Ovary (tissue), 9 donors: ENCODE results near the gene ITIH2. TPM values are rescaled to one million over a fixed set of nuclear protein-coding genes. Genes with fewer than 3 reads are reported as not detected.
"Not testable (repeated sequence)": the region's sequence is repeated elsewhere in the genome, so short reads cannot be mapped to it uniquely, and the experiment has no call there.

Experiments
- DNase-seq, 5 donors: peaks; one replicate each; pipeline ENCODE4 v3.0.0-alpha.2; 2019 to 2020
- H3K27ac ChIP-seq, 2 donors: fragments of 200-600 bp; one replicate each; pipeline versions ENCODE4 v1.5.1 to v1.8.0; 2019 to 2022
- H3K27me3 ChIP-seq: fragments of 200-600 bp; one replicate; pipeline ENCODE4 v1.8.0; 2022
- H3K36me3 ChIP-seq: fragments of 200-600 bp; sonication (generic); one replicate; pipeline ENCODE4 v1.5.1; 2019
- H3K4me1 ChIP-seq: one replicate; pipeline ENCODE4 v1.8.1; 2013; ENCODE audit warnings: mild to moderate bottlenecking, moderate library complexity; ENCODE audit not compliant: insufficient read depth
- H3K4me3 ChIP-seq: fragments of 200-600 bp; sonication (generic); one replicate; pipeline ENCODE4 v1.5.1; 2017
- H3K9me3 ChIP-seq, 2 donors: fragments of 200-600 bp in 1 of 2; sonication (generic) in 1 of 2; one replicate each; pipeline versions ENCODE4 v1.5.1 to v1.8.1; 2013 to 2019; ENCODE audit warnings: mild to moderate bottlenecking in 1 of 2, moderate library complexity in 1 of 2
- EP300 ChIP-seq: sonication (generic); formaldehyde crosslinking; IDR thresholded peaks from one replicate; pipeline ENCODE4 v1.6.1; 2017; ENCODE audit warnings: antibody characterized with exemption
- POLR2A ChIP-seq: fragments of 450-650 bp; IDR thresholded peaks from one replicate; pipeline ENCODE4 v1.6.1; 2017; ENCODE audit warnings: antibody characterized with exemption, mild to moderate bottlenecking, moderate library complexity
- WGBS, 3 donors: extraction: QIAGEN DNeasy Blood & Tissue Kit in 1 of 3; methylation state at CpG; one replicate each; pipeline versions ENCODE4 v1.1.5 to v1.1.7; 2013 to 2017; 5-methylcytosine and 5-hydroxymethylcytosine counted together
- intact Hi-C, 4 donors: fragments of 100-400 bp; cut with DNase I; formaldehyde crosslinking; loops; one replicate each; pipeline versions ENCODE4 v1.11.0 to v1.15.1; 2022 to 2023
- polyA plus RNA-seq, 2 donors: library from polyadenylated mRNA; stranded (reverse); fragments of 200-250 nt in 1 of 2; fragments of 350-450 nt in 1 of 2; fragmentation: Illumina TruSeq in 1 of 2; extraction: RNeasy Lipid Tissue Mini Kit (QIAGEN cat#74804) in 1 of 2; gene quantifications; one replicate each; pipeline ENCODE4 v1.2.3, GENCODE V29; 2013 to 2014
- total RNA-seq, 7 donors: library from RNA; depleted of rRNA in 2 of 7; stranded (reverse); fragments of >200 nt in 2 of 7; fragmentation: NEBNext Ultra II Directional in 3 of 7; extraction: Animal tissue kit (Norgen Biotek cat#: 25700) in 3 of 7; gene quantifications; one replicate each; pipeline versions ENCODE4 v1.1.0 to v1.2.4, GENCODE V29; 2016 to 2023
- TF ChIP-seq, protein P1 (sequence below), 3 donors: fragments of 450-650 bp in 2 of 3; fragments of 200-600 bp in 1 of 3; IDR thresholded peaks; one replicate each; pipeline versions ENCODE4 v1.5.1 to v1.8.0; 2016 to 2022; ENCODE audit warnings: antibody characterized with exemption in 3 of 3, mild to moderate bottlenecking in 1 of 3
- donor health status: DM: no; HTN: no; CAD: no; lungs with moderate emphysema.
- donor health status: DM: no; HTN: no; CAD: no.
- donor health status: Bipolar disorder and iron deficiency.
- donor health status: DM: yes; HTN: yes; CAD: no.
- donor health status: DM: no; HTN: no; CAD: no.
- donor health status: DM: yes; HTN: yes; CAD: no.

The ITIH2 gene
- total and polyA plus RNA-seq, 9 donors = 0.02 to 1.2 (median 0.22) TPM; not detected in 4

GRCh38 chr10:7686351-7687171, 16.6 kb upstream of the ITIH2 start:
- no peaks in the 10 kb centered on the region for H3K27me3 ChIP-seq

DNA sequence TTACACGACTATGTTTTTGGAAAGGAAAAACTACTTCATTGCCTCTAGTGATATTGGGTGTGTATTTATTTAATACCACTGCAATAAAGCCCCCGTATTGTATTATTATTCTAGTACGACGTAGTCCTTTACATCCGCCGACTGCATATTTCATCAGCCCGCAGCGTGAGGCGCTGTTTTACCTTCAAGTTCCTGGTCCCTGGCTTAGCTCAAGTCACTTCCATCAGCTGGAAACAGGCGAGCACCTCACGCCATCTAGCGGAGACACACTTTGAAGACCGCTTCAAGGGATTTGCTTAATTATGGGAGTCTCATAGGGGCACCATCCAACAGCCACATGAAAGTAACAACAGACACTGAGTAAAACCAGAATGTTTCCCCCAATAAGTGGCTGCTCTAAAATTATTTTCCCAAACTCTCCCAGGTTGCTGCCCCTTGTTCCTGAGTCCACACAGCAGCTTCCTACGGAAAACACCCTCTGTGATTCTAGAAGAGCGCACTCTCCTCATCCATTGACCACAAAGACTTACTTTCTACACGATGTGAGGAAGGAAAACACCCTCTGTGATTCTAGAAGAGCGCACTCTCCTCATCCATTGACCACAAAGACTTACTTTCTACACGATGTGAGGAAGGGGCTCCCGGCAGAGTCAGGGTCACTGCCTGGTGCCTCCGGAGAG, 15.7 kb upstream of the ITIH2 start:
- 18 to 23% (median 20%) methylated on average over 20 of the region's 20 CpGs for WGBS, 3 donors
- peak; percentile 80 to 89 (median 83) for DNase-seq
- no peaks in the 10 kb centered on the region for H3K27me3 ChIP-seq
- no peak for TF ChIP-seq POLR2A
- no peak for TF ChIP-seq EP300
- TF ChIP-seq, protein P1, sequence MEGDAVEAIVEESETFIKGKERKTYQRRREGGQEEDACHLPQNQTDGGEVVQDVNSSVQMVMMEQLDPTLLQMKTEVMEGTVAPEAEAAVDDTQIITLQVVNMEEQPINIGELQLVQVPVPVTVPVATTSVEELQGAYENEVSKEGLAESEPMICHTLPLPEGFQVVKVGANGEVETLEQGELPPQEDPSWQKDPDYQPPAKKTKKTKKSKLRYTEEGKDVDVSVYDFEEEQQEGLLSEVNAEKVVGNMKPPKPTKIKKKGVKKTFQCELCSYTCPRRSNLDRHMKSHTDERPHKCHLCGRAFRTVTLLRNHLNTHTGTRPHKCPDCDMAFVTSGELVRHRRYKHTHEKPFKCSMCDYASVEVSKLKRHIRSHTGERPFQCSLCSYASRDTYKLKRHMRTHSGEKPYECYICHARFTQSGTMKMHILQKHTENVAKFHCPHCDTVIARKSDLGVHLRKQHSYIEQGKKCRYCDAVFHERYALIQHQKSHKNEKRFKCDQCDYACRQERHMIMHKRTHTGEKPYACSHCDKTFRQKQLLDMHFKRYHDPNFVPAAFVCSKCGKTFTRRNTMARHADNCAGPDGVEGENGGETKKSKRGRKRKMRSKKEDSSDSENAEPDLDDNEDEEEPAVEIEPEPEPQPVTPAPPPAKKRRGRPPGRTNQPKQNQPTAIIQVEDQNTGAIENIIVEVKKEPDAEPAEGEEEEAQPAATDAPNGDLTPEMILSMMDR (IDR thresholded peaks at IDR 0.05) = peak; percentile 86 to 90 (median 88)
- H3K4me1 ChIP-seq = no peaks in the 10 kb centered on the region
- H3K36me3 ChIP-seq = no peaks in the 10 kb centered on the region
- intact Hi-C loops = loop anchor here (2.0 to 5.0 kb wide), 3 partner anchors 160 to 165 kb away; no protein-coding TSS in a partner anchor
- H3K4me3 ChIP-seq = no peak overlapping the region
- H3K9me3 ChIP-seq = peaks cover 0 to 4% of the 10 kb centered on the region in 2 donors
- H3K27ac ChIP-seq = no peak overlapping the region

More at GRCh38 chr10:7686351-7687171, 16.6 kb upstream of the ITIH2 start:
- H3K36me3 ChIP-seq = no peaks in the 10 kb centered on the region
- no peak for DNase-seq
- peaks cover 0 to 4% of the 10 kb centered on the region in 2 donors for H3K9me3 ChIP-seq
- no peak for TF ChIP-seq EP300
- no peak for TF ChIP-seq POLR2A
- TF ChIP-seq, protein P1 (IDR thresholded peaks at IDR 0.05) = no peak
- no peak overlapping the region for H3K4me3 ChIP-seq
- H3K4me1 ChIP-seq = no peaks in the 10 kb centered on the region
- intact Hi-C loops = loop anchor here (2.0 to 5.0 kb wide), 3 partner anchors 159 to 164 kb away; no protein-coding TSS in a partner anchor
- 73 to 81% (median 77%) methylated on average over 13 of the region's 13 CpGs for WGBS, 3 donors
- no peak overlapping the region for H3K27ac ChIP-seq

- no peak for DNase-seq
- Histone ChIP-seq H3K4me1 (no peaks in the 10 kb centered on the region), H3K27me3 (no peaks in the 10 kb centered on the region), H3K9me3 (peaks cover 0 to 4% of the 10 kb centered on the region in 2 donors), H3K27ac (no peak overlapping the region), H3K36me3 (no peaks in the 10 kb centered on the region), H3K4me3 (no peak overlapping the region)
- intact Hi-C loops = loop anchor here in 2 of 4 donors (5.0 kb wide), 1 partner anchor 162 kb away; no protein-coding TSS in a partner anchor
- TF ChIP-seq POLR2A (no peak), EP300 (no peak)
- TF ChIP-seq, protein P1 (IDR thresholded peaks at IDR 0.05) = no peak
Measured at GRCh38 chr10:7689591-7689990, 13.5 kb upstream of the ITIH2 start.

- H3K36me3 ChIP-seq, H3K9me3 ChIP-seq, intact Hi-C loops, H3K27ac ChIP-seq, H3K4me3 ChIP-seq, H3K4me1 ChIP-seq, DNase-seq, H3K27me3 ChIP-seq: not testable (repeated sequence)
- 72 to 82% (median 81%) methylated on average over 3 of the region's 3 CpGs for WGBS, 3 donors
Measured at GRCh38 chr10:7690885-7691597, 12.1 kb upstream of the ITIH2 start.

DNA sequence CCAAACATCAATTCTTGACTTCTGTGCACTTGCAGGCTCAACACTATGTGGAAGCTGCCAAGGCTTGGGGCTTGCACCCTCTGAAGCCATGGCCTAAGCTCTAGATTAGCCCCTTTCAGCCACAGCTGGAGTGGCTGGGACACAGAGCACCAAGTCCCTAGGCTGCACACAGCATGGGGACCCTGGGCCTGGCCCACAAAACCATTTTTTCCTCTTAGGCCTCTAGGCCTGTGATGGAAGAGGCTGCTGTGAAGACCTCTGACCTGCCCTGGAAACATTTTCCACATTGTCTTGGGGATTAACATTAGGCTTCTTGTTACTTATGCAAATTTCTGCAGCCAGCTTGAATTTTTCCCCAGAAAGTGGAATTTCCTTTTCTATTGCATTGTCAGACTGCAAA, 10.7 kb upstream of the ITIH2 start:
- H3K4me3 ChIP-seq, H3K36me3 ChIP-seq, H3K9me3 ChIP-seq, intact Hi-C loops, DNase-seq, H3K27ac ChIP-seq, H3K27me3 ChIP-seq, H3K4me1 ChIP-seq: not testable (repeated sequence)

- H3K27ac ChIP-seq, H3K27me3 ChIP-seq, H3K9me3 ChIP-seq, H3K4me3 ChIP-seq, DNase-seq, H3K36me3 ChIP-seq, intact Hi-C loops, H3K4me1 ChIP-seq: not testable (repeated sequence)
Measured at GRCh38 chr10:7693194-7693593, 9.9 kb upstream of the ITIH2 start.
